ENCODE data around the gene CLCA1.

DNA sequence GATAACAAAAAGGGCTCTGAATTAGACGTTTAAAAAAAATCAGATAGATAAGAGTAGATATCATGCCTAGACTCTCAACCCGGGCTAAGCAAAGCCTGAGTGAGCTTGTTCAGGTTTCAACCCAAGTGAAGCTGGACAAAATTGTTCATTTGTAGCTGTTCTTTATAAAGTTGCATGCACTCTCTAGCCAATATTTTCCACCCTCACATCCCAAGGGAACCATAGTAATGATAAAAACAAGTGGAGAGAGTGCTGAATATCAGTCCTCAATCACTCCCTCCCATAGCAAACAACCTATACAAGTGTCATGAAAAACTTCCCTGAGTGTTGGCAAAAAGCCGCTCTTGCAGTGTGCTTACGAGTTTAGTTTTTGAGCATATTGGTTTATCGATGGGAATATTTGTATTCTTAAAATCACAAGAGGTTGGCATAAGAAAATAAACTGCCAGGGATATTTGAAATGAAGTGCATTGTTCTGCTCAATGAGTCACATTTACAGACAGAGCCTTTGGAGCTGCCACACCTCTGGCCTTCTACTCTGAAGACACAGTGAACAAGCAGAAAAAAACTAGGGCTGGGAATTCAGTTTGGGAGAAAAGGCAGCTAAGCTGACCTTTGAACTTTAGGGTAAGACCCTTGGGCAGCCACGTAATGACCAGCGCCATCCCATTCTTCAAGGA is 47.0 kb upstream of the CLCA1 start:
- TF ChIP-seq EP300 (IDR thresholded peaks at IDR 0.05) (no peak), POLR2A (IDR thresholded peaks at IDR 0.05) (no peak)
- TF ChIP-seq, protein P1, sequence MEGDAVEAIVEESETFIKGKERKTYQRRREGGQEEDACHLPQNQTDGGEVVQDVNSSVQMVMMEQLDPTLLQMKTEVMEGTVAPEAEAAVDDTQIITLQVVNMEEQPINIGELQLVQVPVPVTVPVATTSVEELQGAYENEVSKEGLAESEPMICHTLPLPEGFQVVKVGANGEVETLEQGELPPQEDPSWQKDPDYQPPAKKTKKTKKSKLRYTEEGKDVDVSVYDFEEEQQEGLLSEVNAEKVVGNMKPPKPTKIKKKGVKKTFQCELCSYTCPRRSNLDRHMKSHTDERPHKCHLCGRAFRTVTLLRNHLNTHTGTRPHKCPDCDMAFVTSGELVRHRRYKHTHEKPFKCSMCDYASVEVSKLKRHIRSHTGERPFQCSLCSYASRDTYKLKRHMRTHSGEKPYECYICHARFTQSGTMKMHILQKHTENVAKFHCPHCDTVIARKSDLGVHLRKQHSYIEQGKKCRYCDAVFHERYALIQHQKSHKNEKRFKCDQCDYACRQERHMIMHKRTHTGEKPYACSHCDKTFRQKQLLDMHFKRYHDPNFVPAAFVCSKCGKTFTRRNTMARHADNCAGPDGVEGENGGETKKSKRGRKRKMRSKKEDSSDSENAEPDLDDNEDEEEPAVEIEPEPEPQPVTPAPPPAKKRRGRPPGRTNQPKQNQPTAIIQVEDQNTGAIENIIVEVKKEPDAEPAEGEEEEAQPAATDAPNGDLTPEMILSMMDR (IDR thresholded peaks at IDR 0.05): no peak

Measured in ovary (tissue), 3 donors.